Spleen (tissue), 7 donors: ENCODE results near the gene HNRNPCL2.
"Not testable (repeated sequence)": the region's sequence is repeated elsewhere in the genome, so short reads cannot be mapped to it uniquely, and the experiment has no call there.

Experiments used
- POLR2A ChIP-seq, 3 donors: fragments of 450-650 bp; IDR thresholded peaks; one replicate each; pipeline ENCODE4 v1.5.1; 2017; ENCODE audit warnings: antibody characterized with exemption in 3 of 3, mild to moderate bottlenecking in 1 of 3
- TF ChIP-seq, protein P1 (sequence below), 11 experiments: fragments of 200-600 bp in 7 of 11; fragments of 450-650 bp in 4 of 11; sonication (generic) in 4 of 11; IDR thresholded peaks in 8 of 11; conservative IDR thresholded peaks in 3 of 11; 1 replicate in 7 of 11; 2 replicates in 4 of 11; pipeline versions ENCODE4 v1.4.0 to v1.8.0; 2016 to 2021; ENCODE audit warnings: antibody characterized with exemption in 11 of 11, inconsistent platforms in 4 of 11, mild to moderate bottlenecking in 1 of 11
- donor health status: DM: no; HTN: no; CAD: no; lungs with moderate emphysema.
- donor health status: DM: no; HTN: no; CAD: no.
- donor health status: DM: no; HTN: no; CAD: no.

DNA sequence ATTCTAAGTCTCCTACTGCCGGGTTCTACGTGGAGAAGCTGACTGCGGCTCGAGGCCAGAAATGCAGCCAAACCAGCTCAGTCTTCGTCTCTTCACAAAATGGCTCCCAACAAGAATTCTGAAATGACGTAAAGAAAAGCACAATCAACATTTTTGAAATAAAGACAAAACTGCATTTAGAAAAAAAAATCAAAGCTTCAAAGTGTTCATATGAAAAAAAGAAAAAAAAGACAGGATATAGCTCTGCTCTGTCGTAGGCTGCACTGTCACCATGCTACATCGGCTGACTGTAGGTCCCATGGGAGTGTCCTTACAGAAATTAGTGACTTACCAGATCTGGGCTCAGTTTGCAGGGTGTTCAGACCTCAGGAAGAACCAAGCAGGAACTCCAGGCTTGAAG is 48.9 kb upstream of the HNRNPCL2 start, which contains the start of gene HNRNPCL4:
- TF ChIP-seq, protein P1, sequence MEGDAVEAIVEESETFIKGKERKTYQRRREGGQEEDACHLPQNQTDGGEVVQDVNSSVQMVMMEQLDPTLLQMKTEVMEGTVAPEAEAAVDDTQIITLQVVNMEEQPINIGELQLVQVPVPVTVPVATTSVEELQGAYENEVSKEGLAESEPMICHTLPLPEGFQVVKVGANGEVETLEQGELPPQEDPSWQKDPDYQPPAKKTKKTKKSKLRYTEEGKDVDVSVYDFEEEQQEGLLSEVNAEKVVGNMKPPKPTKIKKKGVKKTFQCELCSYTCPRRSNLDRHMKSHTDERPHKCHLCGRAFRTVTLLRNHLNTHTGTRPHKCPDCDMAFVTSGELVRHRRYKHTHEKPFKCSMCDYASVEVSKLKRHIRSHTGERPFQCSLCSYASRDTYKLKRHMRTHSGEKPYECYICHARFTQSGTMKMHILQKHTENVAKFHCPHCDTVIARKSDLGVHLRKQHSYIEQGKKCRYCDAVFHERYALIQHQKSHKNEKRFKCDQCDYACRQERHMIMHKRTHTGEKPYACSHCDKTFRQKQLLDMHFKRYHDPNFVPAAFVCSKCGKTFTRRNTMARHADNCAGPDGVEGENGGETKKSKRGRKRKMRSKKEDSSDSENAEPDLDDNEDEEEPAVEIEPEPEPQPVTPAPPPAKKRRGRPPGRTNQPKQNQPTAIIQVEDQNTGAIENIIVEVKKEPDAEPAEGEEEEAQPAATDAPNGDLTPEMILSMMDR (IDR thresholded peaks at IDR 0.05 in 8 of 11, conservative IDR thresholded peaks at IDR 0.05 in 3 of 11), result not testable (repeated sequence)
- not testable (repeated sequence) for TF ChIP-seq POLR2A (IDR thresholded peaks at IDR 0.05)
